ENCODE data around the gene NFIA.

NFIA gene

GRCh38 chr1:61482170-61482734, 399.9 kb downstream of the NFIA start:
- no CpG with 5 or more reads among the region's 7 CpGs for WGBS (ENCODE audit: extremely low coverage, insufficient coverage, insufficient read length)
- no peak overlapping the region for H2BK5ac ChIP-seq (ENCODE audit: low read depth, low read length, poor library complexity)
- no peak overlapping the region for H3K4me2 ChIP-seq (ENCODE audit: low read length)
- no peak overlapping the region for H3K27ac ChIP-seq (ENCODE audit: low read depth, low read length)
- no peak overlapping the region for H3K23ac ChIP-seq (ENCODE audit: low read length)
- no peak overlapping the region for H2BK120ac ChIP-seq (ENCODE audit: insufficient read depth, low read length, poor library complexity)
- H2AK5ac ChIP-seq (ENCODE audit: low read length), result no peak overlapping the region
- no peak overlapping the region for H4K12ac ChIP-seq (ENCODE audit: low read depth, low read length)
- no peak overlapping the region for H3K14ac ChIP-seq (ENCODE audit: low read length)
- no peaks in the 10 kb centered on the region for H3K27me3 ChIP-seq (ENCODE audit: insufficient read depth, low read length)
- no peaks in the 10 kb centered on the region for H3K79me2 ChIP-seq (ENCODE audit: control insufficient read depth, insufficient read depth, low read length, poor library complexity)
- no peaks in the 10 kb centered on the region for H3K79me1 ChIP-seq (ENCODE audit: low read length)
- H2BK12ac ChIP-seq (ENCODE audit: low read length), result no peak overlapping the region
- H3K4ac ChIP-seq (ENCODE audit: low read depth, low read length), result no peak overlapping the region
- H4K8ac ChIP-seq (ENCODE audit: low read depth, low read length), result no peak overlapping the region
- no peak overlapping the region for H2AFZ ChIP-seq (ENCODE audit: insufficient read depth, low read length, poor library complexity)
- H3K4me1 ChIP-seq (ENCODE audit: control insufficient read depth in 1 of 2, insufficient read depth in 2 of 2, low read length in 2 of 2), result no peaks in the 10 kb centered on the region
- H4K91ac ChIP-seq (ENCODE audit: low read depth, low read length), result no peak overlapping the region
- H3K9me3 ChIP-seq (ENCODE audit: insufficient read depth, low read depth, low read length), result no peaks in the 10 kb centered on the region
- no peaks in the 10 kb centered on the region for H3K36me3 ChIP-seq (ENCODE audit: control insufficient read depth in 1 of 2, insufficient read depth in 2 of 2, low read length in 2 of 2)
- H3K9ac ChIP-seq (ENCODE audit: low read length), result no peak overlapping the region
- no peak overlapping the region for H3K4me3 ChIP-seq (ENCODE audit: low read depth, low read length)
- no peak overlapping the region for H3K18ac ChIP-seq (ENCODE audit: low read length)
- no peak for DNase-seq

- no peaks in the 10 kb centered on the region for H3K36me3 ChIP-seq (ENCODE audit: control insufficient read depth in 1 of 2, insufficient read depth in 2 of 2, low read length in 2 of 2)
- no peak overlapping the region for H4K8ac ChIP-seq (ENCODE audit: low read depth, low read length)
- no peak overlapping the region for H2AK5ac ChIP-seq (ENCODE audit: low read length)
- no peak overlapping the region for H2BK5ac ChIP-seq (ENCODE audit: low read depth, low read length, poor library complexity)
- no peaks in the 10 kb centered on the region for H3K9me3 ChIP-seq (ENCODE audit: insufficient read depth, low read depth, low read length)
- H3K4ac ChIP-seq (ENCODE audit: low read depth, low read length), result no peak overlapping the region
- no peak overlapping the region for H2AFZ ChIP-seq (ENCODE audit: insufficient read depth, low read length, poor library complexity)
- H3K79me1 ChIP-seq (ENCODE audit: low read length), result no peaks in the 10 kb centered on the region
- DNase-seq, result peak; percentile 76
- H3K79me2 ChIP-seq (ENCODE audit: control insufficient read depth, insufficient read depth, low read length, poor library complexity), result no peaks in the 10 kb centered on the region
- no peaks in the 10 kb centered on the region for H3K4me1 ChIP-seq (ENCODE audit: control insufficient read depth in 1 of 2, insufficient read depth in 2 of 2, low read length in 2 of 2)
- H4K12ac ChIP-seq (ENCODE audit: low read depth, low read length), result no peak overlapping the region
- no peaks in the 10 kb centered on the region for H3K27me3 ChIP-seq (ENCODE audit: insufficient read depth, low read length)
- H4K91ac ChIP-seq (ENCODE audit: low read depth, low read length), result no peak overlapping the region
- H3K4me2 ChIP-seq (ENCODE audit: low read length), result no peak overlapping the region
- H3K23ac ChIP-seq (ENCODE audit: low read length), result no peak overlapping the region
- no CpG with 5 or more reads among the region's 4 CpGs for WGBS (ENCODE audit: extremely low coverage, insufficient coverage, insufficient read length)
- no peak overlapping the region for H3K4me3 ChIP-seq (ENCODE audit: low read depth, low read length)
- no peak overlapping the region for H3K27ac ChIP-seq (ENCODE audit: low read depth, low read length)
- H3K9ac ChIP-seq (ENCODE audit: low read length), result no peak overlapping the region
- H3K18ac ChIP-seq (ENCODE audit: low read length), result no peak overlapping the region
- H3K14ac ChIP-seq (ENCODE audit: low read length), result no peak overlapping the region
- no peak overlapping the region for H2BK12ac ChIP-seq (ENCODE audit: low read length)
- no peak overlapping the region for H2BK120ac ChIP-seq (ENCODE audit: insufficient read depth, low read length, poor library complexity)
Observed at GRCh38 chr1:61486783-61487536, 404.6 kb downstream of the NFIA start.

GRCh38 chr1:61487801-61488200, 405.4 kb downstream of the NFIA start:
- no CpG with 5 or more reads among the region's 6 CpGs for WGBS (ENCODE audit: extremely low coverage, insufficient coverage, insufficient read length)
- no peak overlapping the region for H3K4ac ChIP-seq (ENCODE audit: low read depth, low read length)
- H2BK5ac ChIP-seq (ENCODE audit: low read depth, low read length, poor library complexity), result no peak overlapping the region
- H2BK12ac ChIP-seq (ENCODE audit: low read length), result no peak overlapping the region
- no peak overlapping the region for H3K14ac ChIP-seq (ENCODE audit: low read length)
- no peaks in the 10 kb centered on the region for H3K9me3 ChIP-seq (ENCODE audit: insufficient read depth, low read depth, low read length)
- H2BK120ac ChIP-seq (ENCODE audit: insufficient read depth, low read length, poor library complexity), result no peak overlapping the region
- no peak overlapping the region for H3K23ac ChIP-seq (ENCODE audit: low read length)
- no peaks in the 10 kb centered on the region for H3K4me1 ChIP-seq (ENCODE audit: control insufficient read depth in 1 of 2, insufficient read depth in 2 of 2, low read length in 2 of 2)
- H3K27me3 ChIP-seq (ENCODE audit: insufficient read depth, low read length), result no peaks in the 10 kb centered on the region
- H3K9ac ChIP-seq (ENCODE audit: low read length), result no peak overlapping the region
- no peak overlapping the region for H4K12ac ChIP-seq (ENCODE audit: low read depth, low read length)
- H2AK5ac ChIP-seq (ENCODE audit: low read length), result no peak overlapping the region
- H3K4me3 ChIP-seq (ENCODE audit: low read depth, low read length), result no peak overlapping the region
- no peaks in the 10 kb centered on the region for H3K79me1 ChIP-seq (ENCODE audit: low read length)
- DNase-seq, result no peak
- no peak overlapping the region for H4K8ac ChIP-seq (ENCODE audit: low read depth, low read length)
- H3K4me2 ChIP-seq (ENCODE audit: low read length), result peak overlapping the region; percentile 3
- no peaks in the 10 kb centered on the region for H3K79me2 ChIP-seq (ENCODE audit: control insufficient read depth, insufficient read depth, low read length, poor library complexity)
- H3K18ac ChIP-seq (ENCODE audit: low read length), result no peak overlapping the region
- H3K27ac ChIP-seq (ENCODE audit: low read depth, low read length), result no peak overlapping the region
- H2AFZ ChIP-seq (ENCODE audit: insufficient read depth, low read length, poor library complexity), result no peak overlapping the region
- no peak overlapping the region for H4K91ac ChIP-seq (ENCODE audit: low read depth, low read length)
- no peaks in the 10 kb centered on the region for H3K36me3 ChIP-seq (ENCODE audit: control insufficient read depth in 1 of 2, insufficient read depth in 2 of 2, low read length in 2 of 2)

GRCh38 chr1:61490924-61491323, 408.6 kb downstream of the NFIA start:
- Histone ChIP-seq H3K79me1 (ENCODE audit: low read length) (no peaks in the 10 kb centered on the region), H3K4me2 (ENCODE audit: low read length) (no peak overlapping the region), H4K8ac (ENCODE audit: low read depth, low read length) (no peak overlapping the region), H3K18ac (ENCODE audit: low read length) (no peak overlapping the region), H3K36me3 (ENCODE audit: control insufficient read depth in 1 of 2, insufficient read depth in 2 of 2, low read length in 2 of 2) (no peaks in the 10 kb centered on the region), H3K4me1 (ENCODE audit: control insufficient read depth in 1 of 2, insufficient read depth in 2 of 2, low read length in 2 of 2) (no peaks in the 10 kb centered on the region), H4K12ac (ENCODE audit: low read depth, low read length) (no peak overlapping the region), H3K9ac (ENCODE audit: low read length) (no peak overlapping the region), H3K4me3 (ENCODE audit: low read depth, low read length) (no peak overlapping the region), H2BK120ac (ENCODE audit: insufficient read depth, low read length, poor library complexity) (no peak overlapping the region), H3K9me3 (ENCODE audit: insufficient read depth, low read depth, low read length) (no peaks in the 10 kb centered on the region), H4K91ac (ENCODE audit: low read depth, low read length) (no peak overlapping the region), H3K23ac (ENCODE audit: low read length) (no peak overlapping the region), H3K14ac (ENCODE audit: low read length) (no peak overlapping the region), H3K79me2 (ENCODE audit: control insufficient read depth, insufficient read depth, low read length, poor library complexity) (no peaks in the 10 kb centered on the region), H2BK5ac (ENCODE audit: low read depth, low read length, poor library complexity) (no peak overlapping the region), H2AFZ (ENCODE audit: insufficient read depth, low read length, poor library complexity) (no peak overlapping the region), H2BK12ac (ENCODE audit: low read length) (no peak overlapping the region), H3K4ac (ENCODE audit: low read depth, low read length) (no peak overlapping the region), H3K27ac (ENCODE audit: low read depth, low read length) (no peak overlapping the region), H3K27me3 (ENCODE audit: insufficient read depth, low read length) (no peaks in the 10 kb centered on the region), H2AK5ac (ENCODE audit: low read length) (no peak overlapping the region)
- DNase-seq, result no peak
- WGBS (ENCODE audit: extremely low coverage, insufficient coverage, insufficient read length), result no CpG with 5 or more reads among the region's 4 CpGs

Measured in trophoblast cell (in vitro differentiated cells and primary cell).